IMR-90 (cell line): ENCODE results near the gene KIF4B. TPM values are rescaled to one million over a fixed set of nuclear protein-coding genes. Genes with fewer than 3 reads are reported as not detected.

Experiments
- ATAC-seq: fragments of 200-7000 bp; cut with Tn5 transposase; 2 replicates; pipeline ENCODE4 v1.9.1; 2020; ENCODE audit warnings: low read depth, mild to moderate bottlenecking, moderate library complexity
- BruUV-seq: library from RNA; stranded (reverse); fragments of 400-500 nt; replicated peaks from 2 replicates; lab custom pipeline; 2021; lab: Mats Ljungman, UMichigan
- CTCF ChIA-PET: fragments of 300-600 bp; formaldehyde crosslinking; extraction: SDS; loops from one replicate; lab custom pipeline; 2021; ENCODE audit warnings: antibody characterized with exemption; lab: Yijun Ruan, JAX
- POLR2A ChIA-PET: fragments of 300-600 bp; sonication (Branson Sonifier 250); formaldehyde crosslinking; loops from one replicate; lab custom pipeline; 2022; ENCODE audit warnings: antibody characterized with exemption; ENCODE audit not compliant: unreplicated experiment; lab: Charles Lee
- DNase-seq: peaks from one replicate; pipeline ENCODE4 v3.0.0; 2013
- H2AFZ ChIP-seq: replicated peaks from 2 replicates; pipeline ENCODE3; 2013; ENCODE audit warnings: low read length, mild to moderate bottlenecking; ENCODE audit not compliant: poor library complexity
- H2AK5ac ChIP-seq: 2 replicates; pipeline ENCODE4 v1.6.1; 2013; ENCODE audit warnings: low read depth, low read length, inconsistent platforms
- H2AK9ac ChIP-seq: replicated peaks from 2 replicates; pipeline ENCODE3; 2013; ENCODE audit warnings: mild to moderate bottlenecking, low read depth, low read length, moderate library complexity; ENCODE audit not compliant: poor library complexity
- H2BK120ac ChIP-seq: 2 replicates; pipeline ENCODE4 v1.6.1; 2013; ENCODE audit warnings: low read depth, low read length, inconsistent platforms
- H2BK15ac ChIP-seq: 3 replicates; pipeline ENCODE4 v1.6.1; 2013; ENCODE audit warnings: low read depth, low read length, inconsistent platforms
- H2BK20ac ChIP-seq: 2 replicates; pipeline ENCODE4 v1.6.1; 2013; ENCODE audit warnings: low read depth, mild to moderate bottlenecking, inconsistent platforms, low read length, moderate library complexity
- H2BK5ac ChIP-seq: 2 replicates; pipeline ENCODE4 v1.6.1; 2013; ENCODE audit warnings: mild to moderate bottlenecking, low read depth, low read length, inconsistent platforms; ENCODE audit not compliant: poor library complexity, severe bottlenecking
- H3K14ac ChIP-seq: replicated peaks from 2 replicates; pipeline ENCODE4 v1.6.1; 2013; ENCODE audit warnings: low read depth, low read length, inconsistent platforms
- H3K18ac ChIP-seq: 2 replicates; pipeline ENCODE4 v1.6.1; 2013; ENCODE audit warnings: low read depth, low read length, control low read depth
- H3K23ac ChIP-seq: 2 replicates; pipeline ENCODE4 v1.6.1; 2013; ENCODE audit warnings: low read depth, low read length, inconsistent platforms
- H3K27ac ChIP-seq: 2 replicates; pipeline ENCODE4 v1.5.1; 2013; ENCODE audit warnings: mild to moderate bottlenecking, control low read depth, low read length; ENCODE audit not compliant: insufficient read depth
- H3K27me3 ChIP-seq: 2 replicates; pipeline ENCODE4 v1.6.1; 2013; ENCODE audit warnings: low read length; ENCODE audit not compliant: control insufficient read depth, insufficient read depth
- H3K36me3 ChIP-seq: 2 replicates; pipeline ENCODE4 v1.6.1; 2013; ENCODE audit warnings: low read length, mixed read lengths; ENCODE audit not compliant: control insufficient read depth, insufficient read depth
- H3K4ac ChIP-seq: 2 replicates; pipeline ENCODE4 v1.6.1; 2013; ENCODE audit warnings: low read depth, low read length, inconsistent platforms
- H3K4me1 ChIP-seq: 2 replicates; pipeline ENCODE4 v1.6.1; 2013; ENCODE audit warnings: low read length, mixed read lengths; ENCODE audit not compliant: control insufficient read depth, insufficient read depth
- H3K4me2 ChIP-seq: 2 replicates; pipeline ENCODE4 v1.6.1; 2013; ENCODE audit warnings: low read depth, mild to moderate bottlenecking, control low read depth, low read length, moderate library complexity
- H3K4me3 ChIP-seq: 2 replicates; pipeline ENCODE4 v1.5.1; 2013; ENCODE audit warnings: low read depth, mild to moderate bottlenecking, control low read depth, low read length, moderate library complexity; ENCODE audit not compliant: insufficient read depth
- H3K56ac ChIP-seq: 2 replicates; pipeline ENCODE4 v1.6.1; 2013; ENCODE audit warnings: low read length, inconsistent platforms; ENCODE audit not compliant: insufficient read depth; ENCODE audit errors: extremely low read depth
- H3K79me1 ChIP-seq, 2 experiments: 2 replicates each; pipeline ENCODE4 v1.6.1; 2013; ENCODE audit warnings: low read length in 2 of 2, inconsistent platforms in 1 of 2, low read depth in 1 of 2
- H3K9ac ChIP-seq: 2 replicates; pipeline ENCODE4 v1.6.1; 2013; ENCODE audit warnings: low read depth, low read length, control low read depth
- H3K9me1 ChIP-seq: 2 replicates; pipeline ENCODE4 v1.6.1; 2013; ENCODE audit warnings: low read length, inconsistent platforms; ENCODE audit not compliant: insufficient read depth
- H3K9me3 ChIP-seq: 2 replicates; pipeline ENCODE4 v1.6.1; 2013; ENCODE audit warnings: low read length; ENCODE audit not compliant: control insufficient read depth, insufficient read depth
- H4K20me1 ChIP-seq: 2 replicates; pipeline ENCODE4 v1.6.1; 2013; ENCODE audit warnings: low read length, inconsistent platforms; ENCODE audit not compliant: insufficient read depth
- H4K5ac ChIP-seq: 2 replicates; pipeline ENCODE4 v1.6.1; 2013; ENCODE audit warnings: mild to moderate bottlenecking, low read depth, low read length, control low read depth
- H4K8ac ChIP-seq, 2 experiments: 2 replicates each; pipeline ENCODE4 v1.6.1; 2013; ENCODE audit warnings: low read depth in 2 of 2, low read length in 2 of 2, control low read depth in 1 of 2, inconsistent platforms in 1 of 2
- H4K91ac ChIP-seq: 2 replicates; pipeline ENCODE4 v1.6.1; 2013; ENCODE audit warnings: low read depth, low read length, inconsistent platforms; ENCODE audit not compliant: insufficient read depth
- BHLHE40 ChIP-seq: fragments of 150-350 bp; IDR thresholded peaks from 2 replicates; pipeline ENCODE4 v1.6.1; 2016; ENCODE audit warnings: mild to moderate bottlenecking, low read depth, low read length
- CEBPB ChIP-seq: IDR thresholded peaks from 2 replicates; pipeline ENCODE4 v1.6.1; 2012; ENCODE audit warnings: low read depth, low read length, improper control_type of control experiment
- CHD1 ChIP-seq: IDR thresholded peaks from 2 replicates; pipeline ENCODE4 v1.6.1; 2012; ENCODE audit warnings: low read depth, low read length, improper control_type of control experiment
- CTCF ChIP-seq: conservative IDR thresholded peaks from 2 replicates; pipeline ENCODE4 v1.5.1; 2012; ENCODE audit warnings: mild to moderate bottlenecking, low read depth, low read length, improper control_type of control experiment
- ELK1 ChIP-seq: fragments of 150-350 bp; IDR thresholded peaks from 2 replicates; pipeline ENCODE4 v1.6.1; 2016; ENCODE audit warnings: low read depth, mild to moderate bottlenecking, low read length, moderate library complexity, borderline replicate concordance
- FOS ChIP-seq: fragments of 150-350 bp; IDR thresholded peaks from 2 replicates; pipeline ENCODE4 v1.6.1; 2016; ENCODE audit warnings: low read depth, low read length
- MAFK ChIP-seq: IDR thresholded peaks from 2 replicates; pipeline ENCODE4 v1.6.1; 2012; ENCODE audit warnings: low read depth, low read length, improper control_type of control experiment
- MAZ ChIP-seq: IDR thresholded peaks from 2 replicates; pipeline ENCODE4 v1.6.1; 2012; ENCODE audit warnings: low read depth, mild to moderate bottlenecking, low read length, improper control_type of control experiment, moderate library complexity, borderline replicate concordance
- MXI1 ChIP-seq: IDR thresholded peaks from 2 replicates; pipeline ENCODE4 v1.6.1; 2012; ENCODE audit warnings: low read depth, mild to moderate bottlenecking, low read length, moderate library complexity, borderline replicate concordance
- NFE2L2 ChIP-seq: fragments of 150-350 bp; IDR thresholded peaks from 2 replicates; pipeline ENCODE4 v1.6.1; 2016; ENCODE audit warnings: low read depth, mild to moderate bottlenecking, low read length
- POLR2A ChIP-seq: IDR thresholded peaks from 2 replicates; pipeline ENCODE4 v1.6.1; 2012; ENCODE audit warnings: mild to moderate bottlenecking, low read depth, low read length
- RAD21 ChIP-seq: IDR thresholded peaks from 2 replicates; pipeline ENCODE4 v1.6.1; 2012; ENCODE audit warnings: low read length, improper control_type of control experiment
- RCOR1 ChIP-seq: IDR thresholded peaks from 2 replicates; pipeline ENCODE4 v1.6.1; 2012; ENCODE audit warnings: mild to moderate bottlenecking, low read length, improper control_type of control experiment; ENCODE audit not compliant: insufficient replicate concordance
- RFX5 ChIP-seq: IDR thresholded peaks from 2 replicates; pipeline ENCODE4 v1.8.0; 2012; ENCODE audit warnings: low read depth, mild to moderate bottlenecking, low read length, moderate library complexity
- SMC3 ChIP-seq: fragments of 150-350 bp; IDR thresholded peaks from 2 replicates; pipeline ENCODE4 v1.6.1; 2016; ENCODE audit warnings: low read depth, mild to moderate bottlenecking, antibody characterized with exemption, low read length, moderate library complexity
- USF2 ChIP-seq: fragments of 150-350 bp; IDR thresholded peaks from 2 replicates; pipeline ENCODE4 v1.6.1; 2017; ENCODE audit warnings: mild to moderate bottlenecking, antibody characterized with exemption, low read length, low read depth
- WGBS, 2 experiments: methylation state at CpG; one replicate each; pipeline versions ENCODE4 v1.1.5 to v1.1.7; 2013; ENCODE audit warnings: missing lambda C conversion rate in 2 of 2; ENCODE audit not compliant: insufficient read length in 1 of 2; ENCODE audit errors: extremely low coverage in 2 of 2; 5-methylcytosine and 5-hydroxymethylcytosine counted together
- dilution Hi-C: fragments of 300-500 bp; cut with HindIII; formaldehyde crosslinking; loops from one replicate; pipeline ENCODE4 v1.14.3; 2018; ENCODE audit warnings: low sequenced_read_pairs; ENCODE audit not compliant: unreplicated experiment
- in situ Hi-C: fragments of 300-500 bp; cut with MboI; formaldehyde crosslinking; loops from 3 replicates; pipeline ENCODE4 v1.14.3; 2019; ENCODE audit warnings: low sequenced_read_pairs, inconsistent platforms, mixed read lengths
- intact Hi-C: fragments of 100-400 bp; cut with micrococcal nuclease; formaldehyde crosslinking; loops from 2 replicates; pipeline ENCODE4 v1.10.0; 2022
- polyA plus RNA-seq, 3 experiments: library from polyadenylated mRNA; depleted of rRNA; stranded (reverse); fragments of >200 nt; gene quantifications; 2 replicates each; pipeline ENCODE4 v1.2.3, GENCODE V29; 2012; ENCODE audit warnings: low replicate concordance in 1 of 3
- total RNA-seq: library from RNA; depleted of rRNA; stranded (reverse); fragments of >200 nt; gene quantifications from 2 replicates; pipeline ENCODE4 v1.2.3, GENCODE V29; 2012

Gene KIF4B
- total and polyA plus RNA-seq, 2 of the 4 experiments (the other 2 are of a cell fraction) = under 0.01 to 0.03 TPM

- Histone ChIP-seq H3K23ac (no peak overlapping the region), H3K27ac (no peak overlapping the region), H3K56ac (no peak overlapping the region), H3K36me3 (no peaks in the 10 kb centered on the region), H2AK5ac (no peak overlapping the region), H2BK15ac (no peak overlapping the region), H3K9me1 (no peaks in the 10 kb centered on the region), H2BK5ac (no peak overlapping the region), H3K79me1 (no peaks in the 10 kb centered on the region), H2BK120ac (no peak overlapping the region), H4K5ac (no peak overlapping the region), H2AFZ (no peak overlapping the region), H3K4me2 (no peak overlapping the region), H3K4me1 (no peaks in the 10 kb centered on the region), H3K4ac (no peak overlapping the region), H3K14ac (no peak overlapping the region), H4K20me1 (no peaks in the 10 kb centered on the region), H3K4me3 (no peak overlapping the region), H4K8ac (no peak overlapping the region), H3K18ac (no peak overlapping the region), H3K9ac (no peak overlapping the region), H2AK9ac (no peak overlapping the region), H4K91ac (no peak overlapping the region), H2BK20ac (no peak overlapping the region), H3K9me3 (no peaks in the 10 kb centered on the region), H3K27me3 (no peaks in the 10 kb centered on the region)
- in situ Hi-C loops (no loop called here), dilution Hi-C loops (no loop called here), intact Hi-C loops (no loop called here)
- TF ChIP-seq RFX5 = no peak
- TF ChIP-seq ELK1 = no peak
- TF ChIP-seq CHD1 = no peak
- no peak for TF ChIP-seq CTCF
- no peak for TF ChIP-seq BHLHE40
- no peak for TF ChIP-seq FOS
- TF ChIP-seq MAFK = no peak
- TF ChIP-seq NFE2L2 = no peak
- TF ChIP-seq MXI1 = no peak
- no peak for TF ChIP-seq RCOR1
- TF ChIP-seq MAZ = no peak
- TF ChIP-seq RAD21 = no peak
- TF ChIP-seq POLR2A = no peak
- no peak for TF ChIP-seq CEBPB
- no peak for TF ChIP-seq USF2
- no peak for TF ChIP-seq SMC3
- DNase-seq (no peak), ATAC-seq (no peak)
- POLR2A ChIA-PET = no interaction called here
- CTCF ChIA-PET = no interaction called here
- no TSS peak for BruUV-seq
- WGBS, 2 experiments = no CpG with 5 or more reads among the region's 2 CpGs
Observed at GRCh38 chr5:155017610-155018009, 4.1 kb downstream of the KIF4B start.
